GM18499 (cell line): ENCODE measurements around the gene LPA.
"Not testable (repeated sequence)": the region's sequence is repeated elsewhere in the genome, so short reads cannot be mapped to it uniquely, and the experiment has no call there.

ENCODE experiments used
- ATAC-seq: cut with Tn5 transposase; IDR thresholded peaks from one replicate; pipeline ENCODE4 v1.9.1; 2021; ENCODE audit warnings: moderate number of reproducible peaks; ENCODE audit not compliant: insufficient read depth, unreplicated experiment

Gene LPA

GRCh38 chr6:160664198-160664597, at the start of gene LPA:
Gene LPA, minus strand, starts transcription at chr6:160664275. Its CDS starts 61 bp downstream, at chr6:160664214.
- ATAC-seq, result not testable (repeated sequence)

- ATAC-seq, result not testable (repeated sequence)
These were observed 44.9 kb upstream of the LPA start for GRCh38 chr6:160708993-160709392.

GRCh38 chr6:160704688-160705087, 40.6 kb upstream of the LPA start:
- not testable (repeated sequence) for ATAC-seq

- not testable (repeated sequence) for ATAC-seq
These were observed 38.0 kb upstream of the LPA start, which contains the start of gene PLG for GRCh38 chr6:160701918-160702680. Gene PLG, plus strand, starts transcription at chr6:160702244. Its CDS starts 61 bp downstream, at chr6:160702305.

- ATAC-seq, result no peak
These were observed 33.8 kb upstream of the LPA start for GRCh38 chr6:160697826-160698225.

GRCh38 chr6:160696884-160697283, 32.8 kb upstream of the LPA start:
- not testable (repeated sequence) for ATAC-seq

- not testable (repeated sequence) for ATAC-seq
These were observed 31.5 kb upstream of the LPA start for GRCh38 chr6:160695622-160696021.

GRCh38 chr6:160695025-160695424, 30.9 kb upstream of the LPA start:
- ATAC-seq, result not testable (repeated sequence)

- no peak for ATAC-seq
These were observed 28.4 kb upstream of the LPA start for GRCh38 chr6:160692369-160692959.

GRCh38 chr6:160691617-160692016, 27.5 kb upstream of the LPA start:
- ATAC-seq, result no peak

GRCh38 chr6:160690458-160690857, 26.4 kb upstream of the LPA start:
- ATAC-seq, result no peak

GRCh38 chr6:160685762-160686450, 21.8 kb upstream of the LPA start:
- ATAC-seq, result no peak

GRCh38 chr6:160685101-160685761, 21.2 kb upstream of the LPA start:
- not testable (repeated sequence) for ATAC-seq

GRCh38 chr6:160679402-160679769, 15.3 kb upstream of the LPA start:
- no peak for ATAC-seq

- ATAC-seq, result no peak
These were observed 14.8 kb upstream of the LPA start for GRCh38 chr6:160678744-160679401.

- no peak for ATAC-seq
These were observed 14.2 kb upstream of the LPA start for GRCh38 chr6:160678230-160678629.

- ATAC-seq, result not testable (repeated sequence)
These were observed 12.3 kb upstream of the LPA start for GRCh38 chr6:160676418-160676817.

GRCh38 chr6:160668589-160668988, 4.5 kb upstream of the LPA start:
- ATAC-seq, result no peak

- peak; percentile 77 for ATAC-seq
These were observed 3.8 kb upstream of the LPA start for GRCh38 chr6:160667639-160668481.
